Hepatocyte (in vitro differentiated cells): ENCODE results near the gene GTF2A2.

Experiments used
- CTCF ChIP-seq: fragments of 200-600 bp; sonication (generic); IDR thresholded peaks from 2 replicates; pipeline ENCODE4 v1.5.1; 2016; ENCODE audit warnings: antibody characterized with exemption, mild to moderate bottlenecking; ENCODE audit not compliant: poor library complexity
- EZH2phosphoT487 ChIP-seq: fragments of 200-600 bp; sonication (generic); IDR thresholded peaks from one replicate; pipeline ENCODE4 v1.6.1; 2018; ENCODE audit warnings: antibody characterized with exemption, mild to moderate bottlenecking, low read depth, moderate library complexity; ENCODE audit not compliant: unreplicated experiment, severe bottlenecking

- TF ChIP-seq CTCF = no peak
- TF ChIP-seq EZH2phosphoT487 = no peak
Measured at GRCh38 chr15:59654046-59654445, 3.3 kb downstream of the GTF2A2 start.
